Dermis blood vessel endothelial cell (primary cell): Measurements from ENCODE around the gene PROC. TPM values are rescaled to one million over a fixed set of nuclear protein-coding genes. Genes with fewer than 3 reads are reported as not detected.

Experiments used
- DNase-seq: peaks from one replicate; pipeline ENCODE4 v3.0.0; 2010
- total RNA-seq: library from RNA; depleted of rRNA; stranded (reverse); fragments of >200 nt; gene quantifications from 2 replicates; pipeline ENCODE4 v1.2.3, GENCODE V29; 2014

PROC gene
- total RNA-seq, 1 donor from 2014 or later, result 0.17 TPM

DNA sequence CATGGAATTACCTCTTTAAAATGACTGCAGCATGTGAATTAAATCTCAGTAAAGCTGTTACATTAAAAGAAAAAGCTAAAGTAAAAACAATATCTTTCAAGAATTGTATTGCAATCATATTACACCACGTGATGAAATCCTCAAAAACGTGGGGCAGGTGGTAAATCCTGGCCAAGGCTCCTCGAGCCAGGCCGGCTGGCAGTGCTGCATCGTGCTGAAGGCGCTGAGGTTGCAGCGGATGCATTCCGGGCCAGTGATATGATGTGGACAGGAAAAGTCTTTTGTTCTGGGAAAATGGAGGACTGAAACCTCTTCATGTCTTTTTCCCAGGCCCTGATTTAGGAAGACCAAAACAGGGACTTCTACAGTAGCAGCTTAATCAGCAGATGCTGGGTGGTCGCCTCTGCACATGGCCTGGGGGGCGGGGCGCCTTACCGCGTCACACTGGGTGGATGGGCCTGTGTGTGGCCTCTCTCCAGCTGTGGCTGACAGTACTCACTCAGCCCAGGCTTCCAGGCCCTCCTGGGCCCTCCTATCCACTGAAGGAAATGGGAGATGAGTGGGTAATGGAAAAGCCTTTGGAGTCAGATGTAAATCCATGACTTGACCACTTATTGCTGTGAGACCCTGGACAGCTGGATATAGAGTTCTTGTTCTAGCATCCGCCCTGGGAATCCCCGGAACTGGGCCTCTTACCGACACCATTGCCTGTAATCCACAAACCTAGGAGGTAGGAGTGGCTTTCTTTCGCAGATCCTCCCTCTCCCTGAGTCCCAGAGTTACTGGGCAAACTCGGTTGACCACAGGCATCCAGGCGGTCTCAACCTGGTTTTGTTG lies 45.1 kb downstream of the PROC start:
- DNase-seq, result no peak

GRCh38 chr2:127464470-127465257 lies 46.4 kb downstream of the PROC start:
- DNase-seq, result no peak

GRCh38 chr2:127465258-127465657 lies 47.0 kb downstream of the PROC start:
- no peak for DNase-seq

DNA sequence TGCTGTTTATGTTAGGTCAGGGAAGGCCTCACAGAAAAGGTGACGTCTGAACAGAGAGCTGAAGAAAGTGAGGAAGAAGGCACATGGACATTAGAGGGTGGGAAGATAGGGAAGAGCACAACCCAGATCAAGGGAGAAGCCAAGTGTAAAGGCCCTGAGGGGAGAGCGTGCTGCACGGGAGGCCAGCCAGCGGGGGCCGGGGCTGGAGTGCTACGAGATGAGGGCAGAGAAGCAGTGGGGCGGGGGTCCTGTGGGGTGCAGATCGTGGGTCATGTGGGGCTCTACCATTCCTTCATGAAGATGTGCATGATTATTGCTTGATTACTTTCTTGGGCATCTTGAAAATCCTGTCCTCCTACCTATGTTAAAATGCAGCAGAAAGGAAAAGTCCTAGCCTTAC lies 50.8 kb downstream of the PROC start:
- no peak for DNase-seq

DNA sequence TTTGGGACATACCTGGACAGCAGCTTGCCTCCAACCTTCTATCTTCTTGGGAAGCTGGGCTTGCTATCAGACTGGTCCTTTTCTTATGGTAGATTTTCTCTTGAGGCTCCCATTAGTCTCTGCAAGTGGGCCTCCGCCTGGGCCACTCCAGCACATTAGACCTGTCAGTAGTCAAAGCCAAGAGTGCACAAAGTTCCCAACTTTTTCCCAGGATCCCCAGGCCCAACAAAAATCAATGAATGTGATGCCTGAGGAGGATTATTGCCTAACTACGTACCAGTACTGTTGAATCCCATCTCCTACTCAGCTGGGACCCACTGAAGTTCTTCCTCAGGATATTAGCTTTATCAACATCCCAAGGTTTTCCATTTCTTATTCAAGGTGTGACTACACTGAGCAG lies 51.7 kb downstream of the PROC start:
- no peak for DNase-seq

DNA sequence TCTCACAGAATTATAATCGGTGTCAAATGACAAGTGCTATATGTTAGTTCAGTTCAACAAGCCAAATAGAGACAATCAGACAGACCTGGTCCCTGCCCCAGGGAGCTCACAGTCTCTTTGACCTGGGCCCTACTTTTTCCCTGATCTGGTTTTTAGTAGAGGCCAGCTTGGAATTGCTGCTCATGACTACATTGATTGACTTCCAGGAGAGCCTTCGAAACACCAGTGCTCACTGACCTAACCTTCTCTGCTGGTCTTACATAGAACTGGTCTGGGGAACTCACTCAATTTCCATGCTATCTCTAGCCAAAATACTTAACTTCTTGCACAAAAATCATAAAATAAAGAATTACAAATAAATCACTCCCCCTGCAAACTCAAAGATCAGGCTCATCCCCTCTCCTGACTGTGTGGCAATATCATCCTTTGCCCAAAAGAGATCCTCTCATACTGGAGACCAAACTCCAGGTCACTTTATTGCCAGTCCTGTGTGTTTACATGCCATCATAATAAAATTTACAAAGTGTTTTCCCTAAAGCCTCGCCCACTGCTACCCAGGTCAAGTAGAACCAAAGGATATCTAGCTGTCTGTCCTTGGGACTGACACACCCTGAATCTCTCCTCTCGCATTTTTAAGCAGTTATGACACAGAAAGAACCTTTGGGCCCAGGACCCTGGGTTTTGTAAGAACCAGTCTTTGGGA lies 53.2 kb downstream of the PROC start:
- DNase-seq, result no peak

DNA sequence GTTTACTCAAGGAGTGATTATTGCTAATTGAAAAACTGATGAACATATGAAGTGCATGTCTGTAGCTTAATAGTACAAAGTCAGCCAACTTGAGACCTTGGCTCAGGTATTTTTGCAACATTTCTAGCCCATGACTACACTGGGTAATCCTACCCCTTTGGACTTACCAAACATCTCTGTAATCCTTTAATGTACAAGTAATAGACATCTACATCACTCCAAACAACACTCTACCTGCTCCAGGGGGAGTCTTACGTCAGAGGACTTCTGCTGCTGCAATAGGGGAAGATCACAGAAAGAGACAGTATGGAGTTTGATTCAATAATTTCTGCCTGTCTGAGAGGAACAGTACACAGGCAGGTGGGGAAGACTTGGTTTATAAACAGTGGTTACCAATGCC lies 54.0 kb downstream of the PROC start:
- no peak for DNase-seq

GRCh38 chr2:127475788-127476187 lies 57.6 kb downstream of the PROC start:
- no peak for DNase-seq

Other genes starting within 250 kb of the PROC start
- not detected in 2 replicates for gene CYP27C1, start 198.1 kb upstream of the PROC start, total RNA-seq
- gene ERCC3, start 124.3 kb upstream of the PROC start, total RNA-seq, result 45.6 and 49.2 TPM in 2 replicates
- gene MAP3K2, start 30.5 kb upstream of the PROC start, total RNA-seq, result 27.2 and 28.4 TPM in 2 replicates
- gene IWS1, start 108.1 kb downstream of the PROC start, total RNA-seq, result 42.8 and 53.1 TPM in 2 replicates
- gene MYO7B, start 117.3 kb downstream of the PROC start, total RNA-seq, result 0.09 TPM in 1 of 2 replicates, not detected in the other
- gene GPR17, start 227.7 kb downstream of the PROC start, total RNA-seq, result not detected in 2 replicates